ENCODE measurements around the gene ANO1. TPM values are rescaled to one million over a fixed set of nuclear protein-coding genes. Genes with fewer than 3 reads are reported as not detected.

ANO1 gene
- polyA plus RNA-seq, 2 of the 4 experiments (the other 2 are of a cell fraction) = 0.27 to 0.44 TPM

- TF ChIP-seq SMC3 (IDR thresholded peaks at IDR 0.05) (no peak), CHD4 (IDR thresholded peaks at IDR 0.05; ENCODE audit: borderline replicate concordance) (no peak), HOXB13 (CRISPR knock-in tag; IDR thresholded peaks at IDR 0.05; ENCODE audit: low read depth) (no peak), HDAC2 (IDR thresholded peaks at IDR 0.05) (no peak), USF2 (IDR thresholded peaks at IDR 0.05) (no peak), CHD2 (IDR thresholded peaks at IDR 0.05; ENCODE audit: low read length, partially characterized antibody) (no peak)
- ATAC-seq = no peak
- no peak for FAIRE-seq
- ChIA-PET CTCF (interaction anchor here (16.0 kb wide), 1 partner anchor 297 kb away, joined by 233 read pairs; no protein-coding TSS in a partner anchor), POLR2A (no interaction called here)
- Histone ChIP-seq H3K27ac (no peak overlapping the region), H3K4me3 (no peak overlapping the region), H3K4me2 (no peak overlapping the region), H3K4me1 (peaks cover 29% of the 10 kb centered on the region), H3K9me3 (no peaks in the 10 kb centered on the region)
- DNase-seq (ENCODE audit: low read depth in 1 of 2, low spot score in 1 of 2) = no peak
- WGBS (ENCODE audit: missing lambda C conversion rate) = 94% methylated on average over 6 of the region's 6 CpGs
Measured at GRCh38 chr11:70209391-70209912, 131.3 kb downstream of the ANO1 start.

GRCh38 chr11:70210051-70210501 lies 132.0 kb downstream of the ANO1 start:
- H3K4me2 ChIP-seq = no peak overlapping the region
- ATAC-seq = no peak

GRCh38 chr11:70210530-70210929 lies 132.4 kb downstream of the ANO1 start:
- 85% methylated on average over 5 of the region's 5 CpGs for WGBS (ENCODE audit: missing lambda C conversion rate)
- CTCF ChIA-PET = interaction anchor here (0.5 to 16.0 kb wide), 5 partner anchors 14 to 1326 kb away, joined by 4 to 233 read pairs (median 4); no protein-coding TSS in a partner anchor
- no peak overlapping the region for H3K4me2 ChIP-seq

More at GRCh38 chr11:70210051-70210501, 132.0 kb downstream of the ANO1 start:
- no peak for FAIRE-seq
- POLR2A ChIA-PET = no interaction called here
- CTCF ChIA-PET = interaction anchor here (0.5 to 16.0 kb wide), 5 partner anchors 14 to 1326 kb away, joined by 4 to 233 read pairs (median 4); no protein-coding TSS in a partner anchor
- TF ChIP-seq TFCP2L1 (CRISPR knock-in tag; IDR thresholded peaks at IDR 0.05) (no peak), ZSCAN20 (CRISPR knock-in tag; IDR thresholded peaks at IDR 0.05) (no peak), E2F6 (IDR thresholded peaks at IDR 0.05; ENCODE audit: borderline replicate concordance, low read depth) (no peak), MAFK (IDR thresholded peaks at IDR 0.05; ENCODE audit: partially characterized antibody) (no peak), POLR2A (IDR thresholded peaks at IDR 0.05; ENCODE audit: low read length) (no peak), FOSB (CRISPR knock-in tag; IDR thresholded peaks at IDR 0.05) (no peak), CEBPB (IDR thresholded peaks at IDR 0.05) (no peak), CHD2 (IDR thresholded peaks at IDR 0.05; ENCODE audit: low read length, partially characterized antibody) (no peak), NPAS2 (CRISPR knock-in tag; IDR thresholded peaks at IDR 0.05; ENCODE audit: borderline replicate concordance) (no peak), USF2 (IDR thresholded peaks at IDR 0.05) (no peak), POLR2AphosphoS2 (conservative IDR thresholded peaks at IDR 0.05; ENCODE audit: low read length) (no peak), HOXA7 (CRISPR knock-in tag; IDR thresholded peaks at IDR 0.05) (no peak), HDAC2 (IDR thresholded peaks at IDR 0.05) (no peak), SREBF2 (IDR thresholded peaks at IDR 0.05) (no peak), ESRRA (IDR thresholded peaks at IDR 0.05; ENCODE audit: borderline replicate concordance, low read length) (no peak), BCL3 (IDR thresholded peaks at IDR 0.05) (no peak), MAZ (IDR thresholded peaks at IDR 0.05; ENCODE audit: borderline replicate concordance, low read depth, low read length) (no peak), GATA3 (IDR thresholded peaks at IDR 0.05; ENCODE audit: borderline replicate concordance) (no peak), EP300 (IDR thresholded peaks at IDR 0.05) (no peak), JUN (IDR thresholded peaks at IDR 0.05) (no peak)
- no peak for DNase-seq (ENCODE audit: low read depth in 1 of 2, low spot score in 1 of 2)
- Histone ChIP-seq H3K9me3 (no peaks in the 10 kb centered on the region), H3K4me3 (no peak overlapping the region), H3K27ac (no peak overlapping the region), H3K4me1 (peaks cover 22% of the 10 kb centered on the region)
- WGBS (ENCODE audit: missing lambda C conversion rate) = 81% methylated on average over 8 of the region's 8 CpGs

More at GRCh38 chr11:70210530-70210929, 132.4 kb downstream of the ANO1 start:
- ATAC-seq (no peak), DNase-seq (ENCODE audit: low read depth in 1 of 2, low spot score in 1 of 2) (no peak), FAIRE-seq (no peak)
- H3K4me1 ChIP-seq = peaks cover 18% of the 10 kb centered on the region; the same call in 2 of the 3 replicates
- POLR2A ChIA-PET = no interaction called here
- no peaks in the 10 kb centered on the region for H3K9me3 ChIP-seq
- H3K4me3 ChIP-seq = no peak overlapping the region
- no peak for TF ChIP-seq FOSL2 (IDR thresholded peaks at IDR 0.05)
- TF ChIP-seq FOSL2 (CRISPR knock-in tag; IDR thresholded peaks at IDR 0.05) = no peak
- no peak for TF ChIP-seq GATA3 (IDR thresholded peaks at IDR 0.05; ENCODE audit: borderline replicate concordance)
- no peak overlapping the region for H3K27ac ChIP-seq

Data from A549 (cell line).